GM08714 (cell line): ENCODE results near the gene MAP3K9.
"Not testable (repeated sequence)": the region's sequence is repeated elsewhere in the genome, so short reads cannot be mapped to it uniquely, and the experiment has no call there.

Source experiments
- H3K4me3 ChIP-seq: fragments of 200-500 bp; sonication (Bioruptor generic); 2 replicates; pipeline ENCODE4 v1.5.1; 2014; ENCODE audit warnings: mild to moderate bottlenecking, low read length, inconsistent platforms
- ZNF274 ChIP-seq: IDR thresholded peaks from 2 replicates; pipeline ENCODE4 v1.6.1; 2012; ENCODE audit warnings: mild to moderate bottlenecking, low read depth, low read length

The MAP3K9 gene

GRCh38 chr14:70714055-70714550 lies 95.2 kb downstream of the MAP3K9 start:
- H3K4me3 ChIP-seq = no peak overlapping the region
- no peak for TF ChIP-seq ZNF274

DNA sequence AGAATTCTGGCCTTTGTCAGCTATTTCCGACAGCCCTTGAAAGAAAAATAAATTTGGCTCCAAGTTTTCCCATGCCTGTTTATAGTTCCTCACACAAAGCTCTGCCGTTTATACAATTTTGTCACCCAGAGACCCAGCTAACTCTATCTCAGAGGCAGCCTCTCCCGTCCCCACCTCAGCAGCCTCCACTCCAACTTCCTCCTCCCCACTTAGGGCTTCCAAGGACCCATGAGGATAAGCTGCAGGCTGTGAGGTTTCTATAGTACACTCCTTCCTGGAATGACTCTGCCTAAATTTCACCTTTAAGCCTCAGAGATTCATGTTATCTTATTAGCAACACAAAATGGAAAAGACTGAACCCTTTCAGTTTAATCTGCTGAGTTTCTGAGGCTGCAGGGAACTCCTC lies 95.8 kb downstream of the MAP3K9 start:
- no peak overlapping the region for H3K4me3 ChIP-seq
- TF ChIP-seq ZNF274 = no peak

DNA sequence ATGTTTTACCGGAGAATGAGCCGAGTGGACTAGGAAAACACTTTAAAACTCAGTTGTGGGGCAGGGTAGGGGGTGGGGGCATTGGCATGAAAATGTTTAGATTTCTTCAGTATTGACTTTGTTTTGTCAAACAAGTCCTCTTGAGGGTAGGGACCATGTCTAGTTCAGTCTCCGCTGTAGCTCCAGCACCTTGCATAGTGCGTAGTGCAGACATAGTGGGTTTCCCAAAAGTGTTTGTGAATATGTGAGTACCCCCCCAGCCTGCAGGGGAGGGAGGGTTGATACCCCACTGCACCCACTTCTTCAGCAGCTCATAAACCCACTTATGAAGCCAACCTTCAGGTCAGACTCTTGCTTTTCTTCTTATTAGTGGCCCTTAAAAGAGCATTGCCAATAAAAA lies 96.2 kb downstream of the MAP3K9 start:
- H3K4me3 ChIP-seq = no peak overlapping the region
- no peak for TF ChIP-seq ZNF274

DNA sequence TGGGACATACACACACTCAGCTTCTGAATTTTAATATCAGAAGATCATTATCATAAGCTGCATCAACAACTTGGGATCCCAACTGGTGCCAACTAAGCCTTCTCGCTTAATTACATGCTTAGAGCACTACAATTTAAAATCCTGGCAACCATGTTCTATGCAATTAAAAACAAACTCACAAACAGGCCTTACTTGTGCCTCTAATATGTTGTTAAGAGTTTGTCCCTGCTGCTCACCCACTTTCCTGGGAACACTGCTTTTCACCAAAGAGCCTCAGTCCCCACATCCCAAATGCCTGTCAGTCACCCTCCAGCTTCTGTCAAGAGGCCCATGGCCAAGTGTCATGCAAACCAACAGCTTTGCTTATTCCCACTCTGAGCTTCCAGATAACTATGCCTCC lies 97.9 kb downstream of the MAP3K9 start:
- no peak overlapping the region for H3K4me3 ChIP-seq
- no peak for TF ChIP-seq ZNF274

GRCh38 chr14:70709726-70710382 lies 99.5 kb downstream of the MAP3K9 start:
- no peak for TF ChIP-seq ZNF274
- H3K4me3 ChIP-seq = no peak overlapping the region

DNA sequence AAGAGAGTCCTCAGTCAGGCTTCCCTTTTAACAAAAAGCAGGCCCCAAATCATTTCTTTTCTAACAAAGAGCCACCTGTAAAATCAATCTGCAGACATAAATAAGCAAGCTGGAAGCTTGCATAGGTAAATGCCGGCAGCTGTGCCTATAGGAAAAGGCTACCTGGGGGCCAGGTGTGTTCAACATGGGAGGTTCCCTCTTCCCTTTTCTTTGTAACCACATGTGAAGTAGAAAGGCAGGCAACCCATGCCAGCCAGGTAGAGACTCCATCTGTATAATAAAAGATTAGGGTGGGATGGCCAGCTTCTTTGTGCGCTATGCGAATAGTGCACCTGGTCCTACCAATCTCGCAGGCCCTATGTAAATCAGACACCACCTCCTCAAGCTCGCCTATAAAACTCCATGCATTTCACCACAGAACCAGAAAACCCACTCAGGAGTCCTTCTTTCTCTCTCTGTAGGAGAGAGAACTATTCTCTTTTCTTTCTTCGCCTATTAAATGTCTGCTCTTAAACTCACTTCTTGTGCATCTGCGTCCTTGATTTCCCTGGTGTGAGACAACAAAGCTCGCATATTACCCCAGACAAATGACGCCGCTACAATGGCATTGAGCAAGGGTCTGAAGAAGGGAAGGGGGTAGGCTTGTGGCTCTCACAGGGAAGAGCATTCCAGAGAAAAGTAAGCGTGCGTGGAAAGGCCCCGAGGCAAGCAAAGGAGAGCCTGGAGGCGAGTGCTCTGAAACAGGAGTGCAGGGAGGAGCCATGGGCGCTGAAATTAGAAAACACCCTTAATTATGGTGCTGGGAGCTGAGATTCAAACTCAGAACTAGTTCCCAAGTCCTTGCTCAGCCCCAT lies 100.4 kb downstream of the MAP3K9 start:
- H3K4me3 ChIP-seq = no peak overlapping the region
- no peak for TF ChIP-seq ZNF274

- no peak for TF ChIP-seq ZNF274
- no peak overlapping the region for H3K4me3 ChIP-seq
Measured at GRCh38 chr14:70707138-70708038, 101.9 kb downstream of the MAP3K9 start.

DNA sequence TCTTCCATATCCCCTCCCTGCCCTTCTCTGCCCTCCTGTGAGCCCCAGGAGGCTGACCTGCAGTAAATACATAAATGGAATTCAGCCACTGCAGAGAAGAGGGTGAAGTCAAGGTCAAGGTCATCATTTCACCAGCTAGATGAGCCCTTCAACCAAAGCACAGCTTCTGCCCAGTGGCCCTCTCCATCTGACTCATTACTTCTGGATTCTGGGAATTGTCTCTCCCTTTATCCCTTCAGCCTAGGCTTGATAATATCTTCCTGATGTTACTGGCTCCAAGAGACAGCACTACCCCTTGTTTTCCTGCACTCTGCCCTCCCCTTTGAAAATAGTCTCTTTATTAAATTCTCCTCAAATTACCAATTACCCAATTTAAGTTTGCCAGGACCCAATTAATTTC lies 103.1 kb downstream of the MAP3K9 start:
- H3K4me3 ChIP-seq = no peak overlapping the region
- no peak for TF ChIP-seq ZNF274

- no peak overlapping the region for H3K4me3 ChIP-seq
- TF ChIP-seq ZNF274 = no peak
Measured at GRCh38 chr14:70704960-70705359, 104.4 kb downstream of the MAP3K9 start.

DNA sequence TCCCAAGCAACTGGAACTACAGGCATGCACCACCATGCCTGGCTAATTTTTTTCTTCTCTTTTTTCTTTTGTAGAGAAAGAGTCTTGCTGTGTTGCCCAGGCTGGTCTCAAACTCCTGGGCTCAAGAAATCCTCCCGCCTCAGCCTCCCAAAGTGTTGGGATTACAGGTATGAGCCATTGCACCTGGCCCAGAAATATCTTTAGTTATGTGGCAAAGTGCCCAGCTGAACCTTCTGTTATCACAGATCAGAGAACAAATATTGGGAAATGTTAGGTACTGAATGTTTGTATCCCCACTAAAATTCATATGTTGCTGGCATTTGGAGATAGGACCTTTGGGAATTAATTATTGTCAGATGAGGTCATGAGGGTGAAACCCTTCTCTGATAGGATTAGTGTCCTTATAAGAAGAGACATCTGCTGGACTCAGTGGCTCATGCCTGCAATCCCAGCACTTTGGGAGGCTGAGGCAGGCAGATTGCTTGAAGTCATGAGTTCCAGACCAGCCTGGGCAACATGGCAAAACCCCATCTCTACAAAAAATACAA lies 105.6 kb downstream of the MAP3K9 start:
- not testable (repeated sequence) for H3K4me3 ChIP-seq

GRCh38 chr14:70702161-70702560 lies 107.2 kb downstream of the MAP3K9 start:
- TF ChIP-seq ZNF274 = no peak
- no peak overlapping the region for H3K4me3 ChIP-seq

GRCh38 chr14:70701610-70702009 lies 107.7 kb downstream of the MAP3K9 start:
- TF ChIP-seq ZNF274 = no peak
- no peak overlapping the region for H3K4me3 ChIP-seq

DNA sequence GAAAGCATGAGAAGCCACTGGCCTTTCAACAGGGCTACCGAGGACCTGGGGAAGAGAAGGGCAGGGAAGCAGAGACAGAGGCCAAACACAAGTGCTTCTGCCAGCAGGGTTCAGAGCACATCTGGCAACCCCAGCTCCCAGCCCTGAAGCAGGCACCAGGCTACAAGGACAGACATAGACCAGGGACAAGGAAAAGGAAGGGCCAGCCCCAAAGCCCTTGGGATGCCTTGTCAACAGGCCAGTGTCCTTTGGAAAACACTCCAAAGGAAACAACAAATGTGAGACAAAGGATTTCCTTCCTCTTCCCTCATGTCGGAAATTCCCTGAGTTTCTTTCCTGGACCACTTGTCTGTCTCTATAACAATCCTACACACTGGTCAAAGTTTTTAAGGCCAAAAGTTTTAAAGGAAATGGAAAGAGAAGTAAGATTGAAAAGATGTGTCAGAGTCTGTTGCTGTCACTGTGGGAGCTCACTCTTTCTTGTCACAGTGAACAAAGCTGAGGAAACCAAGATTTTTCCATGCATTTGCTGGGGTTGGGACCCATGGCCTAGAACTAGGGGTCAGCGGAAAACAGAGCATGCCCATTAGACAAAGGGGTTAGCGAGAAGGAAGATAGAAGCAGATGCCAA lies 108.2 kb downstream of the MAP3K9 start:
- TF ChIP-seq ZNF274 = no peak
- no peak overlapping the region for H3K4me3 ChIP-seq

GRCh38 chr14:70699646-70700045 lies 109.7 kb downstream of the MAP3K9 start:
- TF ChIP-seq ZNF274 = no peak

GRCh38 chr14:70698288-70698687 lies 111.0 kb downstream of the MAP3K9 start:
- H3K4me3 ChIP-seq = no peak overlapping the region
- no peak for TF ChIP-seq ZNF274

More at GRCh38 chr14:70699646-70700045, 109.7 kb downstream of the MAP3K9 start:
- no peak overlapping the region for H3K4me3 ChIP-seq
